Measurements from ENCODE around the gene TLE4. TPM values are rescaled to one million over a fixed set of nuclear protein-coding genes. Genes with fewer than 3 reads are reported as not detected.
A peak's percentile ranks its signal among the peaks of the same experiment; 100 is the strongest.
"Not testable (repeated sequence)": the region's sequence is repeated elsewhere in the genome, so short reads cannot be mapped to it uniquely, and the experiment has no call there.

Gene TLE4
- total RNA-seq, 1 donor from 2014 or later: 64.1 TPM

DNA sequence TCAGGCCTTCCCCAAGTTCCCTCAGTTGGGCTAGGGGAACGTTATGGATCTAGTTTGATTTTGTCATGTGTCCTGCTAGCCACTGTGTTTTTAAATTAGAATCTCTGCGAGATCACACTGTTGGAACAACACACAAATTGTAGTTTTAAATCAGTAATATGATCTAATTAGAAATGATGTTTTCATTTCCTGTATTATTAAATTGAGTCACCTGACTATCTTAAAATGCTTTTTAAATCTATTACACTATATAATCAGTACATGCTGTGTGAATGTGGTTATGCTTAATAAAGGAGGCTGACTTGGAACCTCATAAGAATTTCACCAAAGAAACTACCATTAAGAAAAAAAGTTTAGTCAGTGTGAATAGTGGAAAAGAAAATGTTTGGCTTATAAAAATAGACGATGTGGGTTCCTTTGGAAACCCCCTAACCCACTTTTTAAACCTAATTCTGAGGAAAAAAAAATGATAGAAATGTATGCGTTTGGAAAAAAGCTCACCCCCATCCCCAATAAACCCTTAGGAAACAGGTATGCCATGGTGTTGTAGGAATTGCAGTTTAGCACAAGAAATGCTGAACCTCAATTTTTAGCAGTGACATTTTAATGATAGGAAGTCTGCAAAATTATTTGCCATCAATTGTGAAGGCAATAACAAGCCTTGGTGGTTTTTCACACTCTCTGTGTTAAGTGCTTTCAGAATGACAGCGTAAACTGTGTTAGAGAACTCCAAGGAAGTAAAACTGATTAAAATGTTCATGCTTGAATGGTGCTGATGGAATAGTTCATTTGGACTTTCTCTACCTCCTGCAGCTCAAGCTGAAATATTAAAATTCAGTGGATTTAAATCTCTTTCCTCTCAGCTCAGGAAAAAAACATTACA, 59.0 kb downstream of the TLE4 start:
- no peak for DNase-seq (ENCODE audit: low read depth)

DNA sequence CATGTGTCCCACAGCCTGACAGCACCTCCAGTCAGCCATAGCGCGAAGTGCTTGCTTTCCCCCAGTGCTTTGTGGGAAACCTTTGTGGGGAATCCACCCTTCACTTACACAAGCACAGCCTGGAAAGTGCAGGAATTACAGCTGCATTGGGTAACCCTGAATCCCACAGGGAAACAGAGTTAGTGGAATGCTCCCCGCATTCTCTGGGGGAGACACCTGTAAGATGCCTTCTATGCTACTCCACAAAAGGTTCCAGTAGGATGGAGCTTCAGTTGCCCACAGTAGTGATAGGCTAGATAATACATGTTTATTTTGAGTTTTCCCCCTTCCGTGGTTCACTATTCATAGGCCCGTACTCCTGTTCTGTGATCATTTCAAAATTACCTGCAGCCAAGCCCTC, 60.3 kb downstream of the TLE4 start:
- no peak for DNase-seq (ENCODE audit: low read depth)

GRCh38 chr9:79632705-79633104, 60.9 kb downstream of the TLE4 start:
- no peak for DNase-seq (ENCODE audit: low read depth)

- no peak for DNase-seq (ENCODE audit: low read depth)
These were observed 61.8 kb downstream of the TLE4 start for GRCh38 chr9:79633558-79633957.

DNA sequence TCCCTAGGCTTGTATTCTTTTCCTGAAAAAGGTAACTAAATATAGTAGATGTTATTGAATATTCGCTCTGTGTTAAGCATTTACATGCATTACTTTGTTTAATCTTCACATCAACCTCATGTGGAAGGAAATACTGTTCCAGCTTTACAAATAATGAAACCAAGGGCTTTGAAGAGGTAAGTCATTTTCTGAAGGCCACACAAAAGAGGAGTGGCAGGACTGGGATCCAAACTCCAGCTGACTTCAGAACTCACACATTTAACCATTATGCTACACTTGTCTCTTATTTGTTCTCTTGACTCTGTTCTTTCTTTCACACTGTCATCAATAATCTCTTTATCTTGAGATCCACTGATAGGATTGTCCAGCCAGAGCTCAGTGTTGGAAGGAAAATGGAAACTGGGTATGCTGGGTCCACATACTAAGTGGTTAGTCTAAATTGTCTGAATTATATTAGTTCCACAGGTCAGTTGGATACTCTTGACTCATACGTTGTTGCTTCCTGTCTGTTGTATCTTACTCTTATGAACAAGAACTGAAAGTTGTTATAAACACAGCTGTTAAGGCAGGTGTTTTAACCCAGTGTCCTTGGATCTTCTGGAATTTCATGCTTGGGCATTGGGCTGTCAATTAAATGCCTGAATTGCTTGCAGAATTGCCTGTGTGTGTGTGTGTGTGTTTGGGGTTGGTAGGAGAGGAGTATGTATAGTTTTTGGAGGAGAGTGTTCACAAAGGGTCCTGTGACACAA, 65.6 kb downstream of the TLE4 start:
- DNase-seq (ENCODE audit: low read depth): peak; percentile 51

DNA sequence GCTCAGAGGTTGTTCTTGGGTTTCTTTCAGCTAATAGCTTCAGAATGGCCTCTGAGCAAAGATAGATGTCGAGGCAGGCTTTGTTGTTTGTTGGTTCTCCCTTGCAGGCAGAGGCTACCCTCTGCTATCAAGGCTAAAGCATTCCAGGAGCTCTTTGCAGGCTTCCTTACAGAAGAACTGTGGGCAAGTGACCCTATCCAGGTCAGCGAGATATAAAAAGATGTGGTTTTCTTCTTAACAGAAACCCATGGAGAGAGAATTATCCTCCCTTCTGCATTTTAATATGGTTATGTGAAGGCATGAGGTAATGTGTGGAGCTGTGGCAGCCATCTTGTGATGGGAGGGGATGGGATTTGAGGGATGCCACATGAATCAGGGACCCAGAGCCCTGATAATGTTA, 67.0 kb downstream of the TLE4 start:
- peak; percentile 49 for DNase-seq (ENCODE audit: low read depth)

GRCh38 chr9:79639354-79639753, 67.6 kb downstream of the TLE4 start:
- no peak for DNase-seq (ENCODE audit: low read depth)

DNA sequence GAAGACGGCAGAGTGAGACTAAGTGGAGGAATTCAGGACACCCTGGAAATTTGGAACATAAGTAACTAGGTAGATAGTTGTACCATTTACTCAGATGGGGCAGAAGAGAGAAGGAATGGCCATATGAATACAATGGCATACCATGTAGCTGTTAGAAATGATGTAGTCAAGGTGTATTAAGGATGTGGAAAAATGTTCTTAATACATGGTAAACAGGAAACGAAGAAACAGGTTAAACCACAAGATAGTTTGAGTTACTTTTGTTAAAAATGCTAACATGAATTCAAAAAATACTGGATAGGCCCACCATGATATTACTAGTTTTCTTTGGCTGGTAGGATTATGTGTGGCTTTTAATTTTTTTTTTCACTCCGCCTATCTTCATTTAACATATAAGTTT, 68.3 kb downstream of the TLE4 start:
- not testable (repeated sequence) for DNase-seq (ENCODE audit: low read depth)

DNA sequence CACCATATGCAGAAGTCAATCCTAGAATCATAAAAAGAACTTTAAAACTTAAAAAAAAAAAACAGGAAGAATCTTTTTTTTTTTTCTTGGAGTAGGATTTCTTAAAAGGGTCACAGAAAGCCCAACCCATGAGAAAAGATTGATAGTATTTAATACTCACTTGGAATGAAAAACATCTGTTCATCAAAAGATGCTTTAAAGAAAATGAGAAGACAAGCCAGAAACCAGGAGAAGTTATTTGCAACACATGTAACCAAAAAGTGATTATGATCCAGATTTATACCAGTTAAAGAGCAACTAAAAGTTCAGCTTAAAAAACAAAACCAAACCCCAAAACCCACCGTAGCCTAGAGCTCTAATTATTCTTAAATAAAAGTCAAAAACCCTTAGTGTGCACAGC, 69.3 kb downstream of the TLE4 start:
- DNase-seq (ENCODE audit: low read depth): no peak

DNA sequence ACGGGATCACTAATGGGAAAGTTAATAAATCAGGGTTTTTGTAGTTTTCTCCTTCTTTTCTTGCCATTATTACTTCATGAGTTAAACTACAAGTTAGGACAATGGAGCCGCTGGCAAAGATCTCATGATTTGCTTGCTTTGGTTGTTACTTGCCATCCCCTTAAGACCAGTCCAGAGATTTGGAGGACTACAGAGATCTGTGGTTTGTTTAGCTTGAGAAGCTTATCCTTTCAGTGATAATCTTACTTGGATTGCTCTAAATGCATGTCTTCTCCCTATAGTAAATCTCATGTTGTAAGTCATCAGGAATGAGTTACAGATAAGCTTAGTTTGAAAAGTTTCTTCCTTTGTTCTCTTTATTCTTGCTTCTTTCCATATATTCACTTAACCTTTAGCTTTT, 70.9 kb downstream of the TLE4 start:
- no peak for DNase-seq (ENCODE audit: low read depth)

- no peak for DNase-seq (ENCODE audit: low read depth)
These were observed 72.3 kb downstream of the TLE4 start for GRCh38 chr9:79644048-79644447.

- no peak for DNase-seq (ENCODE audit: low read depth)
These were observed 72.8 kb downstream of the TLE4 start for GRCh38 chr9:79644601-79645000.

- no peak for DNase-seq (ENCODE audit: low read depth)
These were observed 73.3 kb downstream of the TLE4 start for GRCh38 chr9:79645110-79645509.

DNA sequence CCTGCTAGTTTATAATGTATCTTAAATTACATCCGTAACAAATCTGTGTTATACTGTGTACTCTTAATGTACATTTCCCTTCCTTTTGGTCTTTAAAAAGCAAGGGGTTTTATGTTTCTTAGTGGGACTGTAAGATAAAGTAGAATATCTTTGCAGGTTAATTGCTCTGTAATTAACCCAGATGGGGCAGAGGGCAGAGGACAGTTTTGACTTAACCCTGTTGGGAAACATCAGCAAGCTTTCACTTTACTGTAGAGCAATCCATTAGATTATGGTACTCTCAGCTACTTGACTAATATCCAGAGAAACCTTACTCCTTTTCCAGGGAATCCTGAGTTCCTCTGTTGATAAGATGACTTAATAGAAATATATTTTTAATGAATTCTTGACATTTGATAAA, 74.3 kb downstream of the TLE4 start:
- no peak for DNase-seq (ENCODE audit: low read depth)

- no peak for DNase-seq (ENCODE audit: low read depth)
These were observed 79.6 kb downstream of the TLE4 start for GRCh38 chr9:79651251-79651795.

- DNase-seq (ENCODE audit: low read depth): no peak
These were observed 80.8 kb downstream of the TLE4 start for GRCh38 chr9:79652598-79652997.

GRCh38 chr9:79654591-79655382, 83.0 kb downstream of the TLE4 start:
- not testable (repeated sequence) for DNase-seq (ENCODE audit: low read depth)

- no peak for DNase-seq (ENCODE audit: low read depth)
These were observed 83.8 kb downstream of the TLE4 start for GRCh38 chr9:79655551-79655950.

GRCh38 chr9:79656169-79656568, 84.4 kb downstream of the TLE4 start:
- DNase-seq (ENCODE audit: low read depth): no peak

GRCh38 chr9:79657891-79658290, 86.1 kb downstream of the TLE4 start:
- no peak for DNase-seq (ENCODE audit: low read depth)

DNA sequence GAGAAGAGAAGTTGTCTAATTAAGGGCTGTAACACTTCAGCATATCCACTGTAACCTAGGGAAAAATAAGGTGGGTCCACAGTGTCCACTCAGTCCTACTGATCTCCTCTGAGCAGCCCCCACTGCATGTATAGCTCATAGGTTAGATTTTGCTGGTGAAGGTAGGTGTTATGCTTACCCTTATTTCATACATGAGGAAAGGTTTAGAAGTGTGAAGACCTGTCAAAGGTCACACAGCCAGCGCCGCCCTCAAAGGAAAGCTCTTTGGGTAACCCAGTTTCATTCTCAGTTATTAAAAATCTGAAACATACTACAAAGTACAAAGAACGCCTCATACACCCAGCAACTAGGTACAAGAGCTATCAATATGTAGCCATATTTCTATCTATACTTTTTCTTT, 87.2 kb downstream of the TLE4 start:
- DNase-seq (ENCODE audit: low read depth): no peak

Measured in myocyte (in vitro differentiated cells).